HG03103 (cell line): ENCODE results near the gene IFNG.
A peak's percentile ranks its signal among the peaks of the same experiment; 100 is the strongest.
"Not testable (repeated sequence)": the region's sequence is repeated elsewhere in the genome, so short reads cannot be mapped to it uniquely, and the experiment has no call there.

Experiments
- ATAC-seq: cut with Tn5 transposase; IDR thresholded peaks from one replicate; pipeline ENCODE4 v1.9.1; 2021; ENCODE audit warnings: low read depth; ENCODE audit not compliant: unreplicated experiment

IFNG gene

DNA sequence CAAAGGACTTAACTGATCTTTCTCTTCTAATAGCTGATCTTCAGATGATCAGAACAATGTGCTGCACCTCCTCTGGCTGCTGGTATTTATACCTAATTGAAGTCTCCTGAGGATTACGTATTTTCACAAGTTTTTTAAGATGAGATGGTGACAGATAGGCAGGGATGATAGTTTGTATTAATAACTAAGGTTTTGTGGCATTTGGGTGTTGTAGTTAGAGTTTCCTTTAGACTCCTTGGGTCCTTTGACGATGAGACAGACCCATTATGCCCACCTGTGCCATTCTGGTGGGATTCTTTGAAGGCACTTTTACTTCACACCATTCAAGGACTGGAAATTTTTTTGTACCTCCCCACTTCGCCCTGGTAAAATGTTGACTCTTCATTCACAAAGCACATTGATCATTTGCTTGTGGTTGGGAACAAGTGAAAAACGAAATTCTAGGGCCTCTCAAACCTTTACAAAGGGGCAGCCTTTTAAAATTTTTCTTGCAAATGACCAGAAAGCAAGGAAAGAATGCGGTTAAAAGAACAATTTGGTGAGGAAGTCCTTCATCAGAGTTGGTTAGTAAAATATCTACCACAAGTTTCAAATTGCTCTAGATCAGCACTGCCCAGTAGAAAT lies at the start of gene IFNG:
IFNG (minus strand) TSS at position 60 of the 624 bp plus-strand sequence. CDS start 125 bp downstream, outside the sequence.
- no peak for ATAC-seq

GRCh38 chr12:68209048-68209728 lies 49.6 kb upstream of the IFNG start:
- not testable (repeated sequence) for ATAC-seq

GRCh38 chr12:68207276-68207675 lies 47.7 kb upstream of the IFNG start:
- no peak for ATAC-seq

DNA sequence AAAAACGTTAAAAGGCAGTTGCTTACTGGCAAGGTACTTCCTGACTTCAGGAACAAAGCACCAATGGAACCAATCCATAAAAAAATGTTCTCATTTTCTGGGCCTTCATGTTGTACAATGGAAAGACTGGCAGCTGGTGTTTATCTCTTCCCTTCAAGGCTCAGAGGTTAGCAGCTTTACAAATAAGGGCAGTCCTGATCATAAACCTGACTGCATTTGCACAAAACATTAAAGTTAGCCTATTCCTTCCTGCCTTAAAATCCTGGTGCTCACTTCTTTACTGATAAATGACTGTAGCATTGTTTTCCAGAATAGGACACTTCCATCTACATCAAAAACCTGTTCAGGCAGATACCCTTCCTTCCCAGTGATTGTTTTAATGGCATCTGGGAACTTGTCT lies 46.9 kb upstream of the IFNG start:
- ATAC-seq: no peak

DNA sequence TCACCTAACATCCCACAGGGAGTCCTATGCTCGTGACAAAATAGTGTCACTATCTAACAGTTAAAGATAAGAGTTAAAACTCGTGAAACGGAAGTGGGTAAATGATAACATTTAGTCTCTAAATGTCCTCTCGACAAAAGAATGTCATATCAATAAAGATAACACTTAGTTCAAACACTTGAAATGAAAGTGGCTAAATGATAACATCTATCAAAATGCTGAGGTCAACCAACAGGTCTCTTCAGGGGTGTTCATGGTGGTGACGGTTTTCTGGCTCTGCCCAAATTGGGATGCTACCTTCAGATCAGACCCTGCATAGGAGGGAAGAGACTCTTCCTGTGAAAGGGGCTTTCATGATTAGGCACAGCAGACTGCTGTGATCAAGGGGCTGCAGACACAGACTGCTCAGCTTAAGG lies 43.9 kb upstream of the IFNG start:
- ATAC-seq: no peak

DNA sequence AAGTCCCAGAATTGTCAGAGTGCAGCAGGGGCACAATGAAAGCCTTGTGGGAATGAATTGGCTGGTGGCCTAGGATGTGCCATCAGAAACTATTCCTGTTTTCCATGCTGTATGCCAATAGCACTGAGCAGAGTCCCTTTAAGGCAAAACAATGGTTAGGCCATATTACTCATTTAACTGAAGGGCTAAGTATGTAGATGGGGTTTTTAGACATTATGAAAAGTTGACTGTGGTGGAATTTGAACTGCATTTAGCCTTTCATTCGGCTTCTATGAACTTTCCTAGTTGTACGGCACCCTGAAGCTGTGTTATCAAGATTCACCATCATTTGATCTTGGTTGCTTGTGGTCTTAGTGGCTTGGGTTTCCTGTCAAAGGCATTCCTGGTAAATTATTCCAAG lies 41.3 kb upstream of the IFNG start:
- ATAC-seq: no peak

GRCh38 chr12:68199127-68199526 lies 39.6 kb upstream of the IFNG start:
- no peak for ATAC-seq

DNA sequence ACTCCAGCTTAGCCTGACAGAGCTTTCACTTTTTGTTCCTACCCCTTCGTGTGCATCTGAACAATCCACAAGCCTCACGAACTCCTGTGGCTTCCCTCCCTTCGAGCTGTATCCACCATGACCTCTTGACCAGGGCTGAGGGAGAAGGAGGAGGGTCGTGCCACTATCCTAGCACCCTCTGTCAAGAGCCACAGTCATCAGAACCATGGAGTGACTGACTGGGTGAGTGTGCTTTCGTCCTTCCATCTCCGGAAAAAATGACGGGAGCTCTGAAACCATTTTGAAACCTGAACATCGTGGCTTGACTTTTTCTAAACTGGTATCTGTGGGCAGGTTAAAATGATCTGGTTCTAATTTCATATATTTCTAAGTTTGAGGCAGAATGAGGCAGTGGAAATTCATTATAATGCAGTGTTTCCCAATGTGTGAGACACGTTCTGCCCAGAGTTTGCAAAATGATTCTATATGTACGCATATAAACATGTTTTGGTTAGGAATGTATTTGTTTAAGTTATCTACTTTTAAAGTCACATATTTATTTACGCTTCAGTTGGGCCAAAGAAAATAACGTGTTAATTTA lies 39.1 kb upstream of the IFNG start:
- ATAC-seq: no peak

GRCh38 chr12:68190301-68190700 lies 30.8 kb upstream of the IFNG start:
- ATAC-seq: no peak

DNA sequence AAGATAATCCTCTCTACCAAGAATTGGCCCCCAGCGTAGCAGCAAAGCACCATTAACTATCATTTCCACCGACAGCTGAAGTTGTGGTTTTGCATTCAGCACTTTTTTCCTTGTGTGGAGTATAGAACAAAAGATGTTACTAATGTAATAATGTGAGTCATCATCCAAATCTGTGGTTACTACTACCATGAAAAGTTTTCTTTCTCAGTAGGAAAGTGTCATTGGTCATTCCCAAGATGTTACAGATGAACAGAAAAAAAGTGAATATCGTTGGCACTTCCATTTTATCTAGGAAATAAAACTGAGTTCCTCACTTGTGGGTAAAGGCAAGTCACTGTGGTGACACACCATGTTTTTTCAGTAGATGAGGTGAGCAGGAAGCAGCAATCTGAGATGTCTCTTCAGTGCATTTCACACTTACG lies 30.3 kb upstream of the IFNG start:
- no peak for ATAC-seq

- ATAC-seq: no peak
These were observed 26.1 kb upstream of the IFNG start for GRCh38 chr12:68185598-68185997.

GRCh38 chr12:68180792-68181744 lies 21.5 kb upstream of the IFNG start:
- ATAC-seq: peak; percentile 74

DNA sequence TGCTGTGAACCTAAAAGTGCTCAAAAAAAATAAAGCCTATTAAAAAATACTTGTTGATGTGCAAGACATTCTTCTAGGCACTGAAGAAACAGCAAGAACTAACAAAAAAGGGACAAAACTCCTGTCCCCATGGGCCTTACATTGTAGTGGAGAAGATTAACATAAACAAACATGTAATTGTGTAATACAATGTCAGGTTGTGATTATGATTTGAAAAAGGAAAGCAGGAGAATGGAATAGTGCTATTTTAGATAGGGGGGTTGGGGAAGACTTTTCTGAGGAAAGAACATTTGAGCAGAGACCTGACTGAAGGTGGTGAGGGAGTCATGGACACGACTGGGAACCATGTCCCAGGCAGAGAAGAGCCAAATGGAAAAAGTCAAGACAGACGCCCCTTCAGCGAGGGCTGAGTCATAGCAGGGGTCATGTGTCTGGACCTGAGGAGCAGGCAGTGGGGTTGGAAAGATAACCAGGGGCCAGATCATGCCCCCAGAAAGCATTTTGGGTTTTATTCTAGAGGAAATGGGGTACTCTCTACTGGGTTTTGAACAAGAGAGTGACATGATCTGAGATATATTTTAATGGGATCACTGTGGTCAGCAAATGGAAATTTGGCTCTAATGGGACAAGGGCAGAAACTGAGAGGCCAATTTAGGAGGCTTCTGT lies 19.4 kb upstream of the IFNG start:
- no peak for ATAC-seq

- no peak for ATAC-seq
These were observed 18.6 kb upstream of the IFNG start for GRCh38 chr12:68178184-68178583.

DNA sequence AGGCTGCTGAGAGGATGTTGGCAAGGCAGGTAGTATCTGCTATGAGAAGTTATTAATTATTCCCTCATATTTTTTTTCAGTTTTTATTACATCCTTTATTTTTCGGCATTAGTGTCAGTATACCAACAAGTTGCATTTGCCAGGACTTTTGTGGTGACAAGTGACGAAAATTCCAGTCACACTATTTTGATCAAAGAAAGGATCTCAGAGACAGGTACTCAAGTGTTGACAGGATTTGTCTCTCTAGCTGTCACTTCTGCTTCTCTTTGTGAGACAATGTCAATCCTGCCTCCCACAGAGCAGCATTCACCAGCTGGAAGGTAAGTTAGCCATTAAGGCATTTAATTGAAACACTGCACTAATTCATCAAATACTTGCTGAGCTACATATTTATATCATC lies 18.0 kb upstream of the IFNG start:
- ATAC-seq: no peak

GRCh38 chr12:68176257-68176656 lies 16.7 kb upstream of the IFNG start:
- ATAC-seq: no peak

DNA sequence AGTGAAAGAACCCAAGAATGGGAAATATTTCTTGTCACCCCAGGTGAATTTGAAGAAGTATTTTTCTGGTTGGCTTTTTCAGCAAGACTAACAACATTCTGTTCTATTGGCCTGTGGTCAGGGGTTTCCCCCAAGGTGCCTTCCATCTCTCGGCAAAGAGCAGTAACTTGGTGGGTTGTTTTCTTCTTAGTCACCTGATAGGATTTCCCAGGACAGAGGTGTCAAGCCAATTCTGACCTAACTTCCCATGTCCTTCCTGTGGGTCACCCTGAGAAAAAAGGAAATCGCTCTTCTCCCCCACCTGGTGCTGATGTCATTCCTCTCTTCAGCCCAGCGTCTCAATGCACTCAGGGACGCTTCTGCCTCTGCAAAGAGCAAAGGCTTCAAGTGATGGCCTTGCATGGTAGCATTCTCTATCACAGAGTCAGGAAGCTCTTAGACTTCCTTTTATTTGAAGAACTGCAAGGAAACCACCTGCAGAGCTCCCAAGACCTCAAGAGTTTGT lies 16.1 kb upstream of the IFNG start:
- peak; percentile 82 for ATAC-seq

DNA sequence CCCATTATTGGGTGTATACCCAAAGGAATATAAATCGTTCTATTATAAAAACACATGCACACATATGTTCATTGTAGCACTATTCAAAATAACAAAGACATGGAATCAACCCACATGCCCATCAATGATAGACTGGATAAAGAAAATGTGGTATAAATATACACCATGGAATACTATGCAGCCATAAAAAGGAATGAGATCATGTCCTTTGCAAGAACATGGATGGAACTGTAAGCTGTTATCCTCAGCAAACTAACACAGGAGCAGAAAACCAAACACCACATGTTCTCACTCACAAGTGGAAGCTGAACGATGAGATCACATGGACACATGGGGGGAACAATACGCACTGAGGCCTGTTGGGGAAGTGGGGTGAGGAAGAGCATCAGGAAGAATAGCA lies 15.2 kb upstream of the IFNG start:
- ATAC-seq: not testable (repeated sequence)

DNA sequence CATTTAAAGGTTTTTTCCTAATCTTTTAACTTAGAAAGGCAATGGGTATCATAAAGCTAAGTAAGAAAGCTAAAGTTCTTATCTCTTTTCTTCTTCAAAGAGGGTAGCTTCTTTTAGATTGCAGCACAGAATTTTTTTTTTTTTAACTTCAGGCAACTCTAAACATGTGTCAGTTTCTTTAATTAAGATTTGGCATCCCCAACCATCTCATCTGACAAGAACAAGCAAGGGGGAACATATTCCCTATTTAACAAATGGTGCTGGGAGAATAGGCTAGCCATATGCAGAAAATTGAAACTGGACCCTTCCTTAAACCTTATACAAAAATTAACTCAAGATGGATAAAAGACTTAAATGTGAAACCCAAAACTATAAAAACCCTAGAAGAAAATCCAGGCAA lies 14.3 kb upstream of the IFNG start:
- ATAC-seq: no peak

- ATAC-seq: no peak
These were observed 11.2 kb upstream of the IFNG start for GRCh38 chr12:68170726-68171125.
